Measurements from ENCODE around the gene UTRN. TPM values are rescaled to one million over a fixed set of nuclear protein-coding genes. Genes with fewer than 3 reads are reported as not detected.

Gene UTRN
- total and polyA plus RNA-seq, 2 experiments from 2014 or later = 53.9 to 121 TPM

- TF ChIP-seq STAT1 (IDR thresholded peaks at IDR 0.05; ENCODE audit: unreplicated experiment) (no peak), REST (IDR thresholded peaks at IDR 0.05; ENCODE audit: unreplicated experiment) (no peak), NANOG (IDR thresholded peaks at IDR 0.05; ENCODE audit: borderline replicate concordance) (no peak)
Observed at GRCh38 chr6:144248003-144248402, 37.1 kb upstream of the UTRN start (continued).

- Histone ChIP-seq H3K4me1 (ENCODE audit: insufficient read depth) (peaks cover 3% of the 10 kb centered on the region; the same call in 1 of the 2 replicates), H3K27ac (ENCODE audit: low read depth) (no peak overlapping the region; the same call in 1 of the 2 replicates), H3K4me3 (no peak overlapping the region), H3F3A (replicated peaks; ENCODE audit: low read depth) (no peaks in the 10 kb centered on the region), H4K20me1 (replicated peaks; ENCODE audit: insufficient read depth) (no peaks in the 10 kb centered on the region), H3K4me2 (no peak overlapping the region), H3K79me2 (replicated peaks; ENCODE audit: insufficient read depth) (no peaks in the 10 kb centered on the region), H3K36me3 (ENCODE audit: insufficient read depth) (no peaks in the 10 kb centered on the region), H3K27me3 (ENCODE audit: insufficient read depth) (no peaks in the 10 kb centered on the region), H2AFZ (no peak overlapping the region), H3K9me2 (ENCODE audit: insufficient read depth) (no peaks in the 10 kb centered on the region)
- ATAC-seq (no peak), DNase-seq (ENCODE audit: low spot score) (no peak)
- Mint-ChIP-seq H3K4me3 (no peak overlapping the region), H3K36me3 (ENCODE audit: low read depth) (peaks cover 4% of the 10 kb centered on the region; the same call in 1 of the 3 replicates), H3K27me3 (ENCODE audit: insufficient read depth, low read depth, poor library complexity) (peaks cover 3% of the 10 kb centered on the region), H3K27ac (no peak overlapping the region), H3K9me3 (no peaks in the 10 kb centered on the region), H3K4me1 (peaks cover 8% of the 10 kb centered on the region; the same call in 2 of the 3 replicates)
- TF ChIP-seq ZNF114 (CRISPR knock-in tag; IDR thresholded peaks at IDR 0.05) (no peak), EZH2phosphoT487 (IDR thresholded peaks at IDR 0.05; ENCODE audit: unreplicated experiment) (no peak), STAT1 (IDR thresholded peaks at IDR 0.05; ENCODE audit: unreplicated experiment) (no peak), JUNB (IDR thresholded peaks at IDR 0.05; ENCODE audit: unreplicated experiment) (no peak), ZNF331 (CRISPR knock-in tag; IDR thresholded peaks at IDR 0.05; ENCODE audit: low read depth) (no peak), POLR2AphosphoS5 (IDR thresholded peaks at IDR 0.05; ENCODE audit: low read depth) (no peak), CREB1 (CRISPR knock-in tag; IDR thresholded peaks at IDR 0.05; ENCODE audit: low read depth) (no peak), REST (IDR thresholded peaks at IDR 0.05; ENCODE audit: unreplicated experiment) (no peak), EZH2 (IDR thresholded peaks at IDR 0.05; ENCODE audit: low read depth, unreplicated experiment) (no peak), NANOG (IDR thresholded peaks at IDR 0.05; ENCODE audit: borderline replicate concordance) (no peak)
Observed at GRCh38 chr6:144248476-144249301, 36.4 kb upstream of the UTRN start.

Measured in GM23338 (cell line).